H9 (cell line): ENCODE data around the gene RGS6. TPM values are rescaled to one million over a fixed set of nuclear protein-coding genes. Genes with fewer than 3 reads are reported as not detected.

Experiments used
- DNase-seq: peaks from one replicate; pipeline ENCODE4 v3.0.0-alpha.2; 2017
- H2AFZ ChIP-seq: one replicate; pipeline ENCODE4 v1.6.1; 2013; ENCODE audit warnings: mild to moderate bottlenecking, low read length, control low read depth, moderate library complexity
- H2AK5ac ChIP-seq: 2 replicates; pipeline ENCODE4 v1.6.1; 2013; ENCODE audit warnings: low read length, control low read depth, mixed read lengths; ENCODE audit not compliant: insufficient read length
- H2BK120ac ChIP-seq: one replicate; pipeline ENCODE4 v1.6.1; 2013; ENCODE audit warnings: low read depth, mild to moderate bottlenecking, low read length, control low read depth, inconsistent platforms; ENCODE audit not compliant: poor library complexity, severe bottlenecking
- H2BK12ac ChIP-seq: 2 replicates; pipeline ENCODE4 v1.6.1; 2013; ENCODE audit warnings: low read length, control low read depth, mixed read lengths, low read depth; ENCODE audit not compliant: insufficient read length
- H2BK15ac ChIP-seq: 2 replicates; pipeline ENCODE4 v1.6.1; 2013; ENCODE audit warnings: low read depth, low read length, control low read depth
- H2BK20ac ChIP-seq: one replicate; pipeline ENCODE4 v1.6.1; 2013; ENCODE audit warnings: low read depth, mild to moderate bottlenecking, low read length, control low read depth, inconsistent platforms; ENCODE audit not compliant: poor library complexity, severe bottlenecking
- H2BK5ac ChIP-seq: 2 replicates; pipeline ENCODE4 v1.6.1; 2013; ENCODE audit warnings: low read length, control low read depth, mixed read lengths; ENCODE audit not compliant: insufficient read length
- H3K14ac ChIP-seq: 2 replicates; pipeline ENCODE4 v1.6.1; 2013; ENCODE audit warnings: low read length, control low read depth; ENCODE audit not compliant: insufficient read depth
- H3K18ac ChIP-seq: 2 replicates; pipeline ENCODE4 v1.6.1; 2013; ENCODE audit warnings: low read depth, mild to moderate bottlenecking, mixed read lengths, low read length, control low read depth; ENCODE audit not compliant: insufficient read length
- H3K23ac ChIP-seq: 2 replicates; pipeline ENCODE4 v1.6.1; 2013; ENCODE audit warnings: low read length, control low read depth, mixed read lengths, low read depth; ENCODE audit not compliant: insufficient read length
- H3K23me2 ChIP-seq: 2 replicates; pipeline ENCODE4 v1.6.1; 2013; ENCODE audit warnings: low read depth, mild to moderate bottlenecking, mixed read lengths, low read length, control low read depth; ENCODE audit not compliant: insufficient read length, poor library complexity, severe bottlenecking
- H3K27ac ChIP-seq: 2 replicates; pipeline ENCODE4 v1.5.1; 2013; ENCODE audit warnings: low read length, control low read depth, mixed read lengths, low read depth; ENCODE audit not compliant: insufficient read length
- H3K27me3 ChIP-seq: 2 replicates; pipeline ENCODE4 v1.6.1; 2013; ENCODE audit warnings: low read length, control low read depth, inconsistent platforms; ENCODE audit not compliant: insufficient read depth
- H3K4ac ChIP-seq: 2 replicates; pipeline ENCODE4 v1.6.1; 2013; ENCODE audit warnings: low read depth, mild to moderate bottlenecking, control low read depth, inconsistent platforms, low read length, moderate library complexity
- H3K4me1 ChIP-seq: 2 replicates; pipeline ENCODE4 v1.6.1; 2013; ENCODE audit warnings: low read length, control low read depth, inconsistent platforms; ENCODE audit not compliant: insufficient read depth
- H3K4me2 ChIP-seq: 2 replicates; pipeline ENCODE4 v1.6.1; 2013; ENCODE audit warnings: low read length, control low read depth, mixed read lengths; ENCODE audit not compliant: insufficient read length, insufficient read depth
- H3K56ac ChIP-seq: 2 replicates; pipeline ENCODE4 v1.6.1; 2013; ENCODE audit warnings: low read depth, mild to moderate bottlenecking, mixed read lengths, low read length, control low read depth; ENCODE audit not compliant: insufficient read length
- H3K79me1 ChIP-seq: 2 replicates; pipeline ENCODE4 v1.6.1; 2013; ENCODE audit warnings: low read depth, mild to moderate bottlenecking, moderate library complexity, low read length, control low read depth, inconsistent platforms; ENCODE audit not compliant: insufficient read depth, poor library complexity, severe bottlenecking
- H3K79me2 ChIP-seq: 2 replicates; pipeline ENCODE4 v1.6.1; 2013; ENCODE audit warnings: low read length, control low read depth, inconsistent platforms; ENCODE audit not compliant: insufficient read depth
- H3K9ac ChIP-seq: 2 replicates; pipeline ENCODE4 v1.6.1; 2013; ENCODE audit warnings: low read length, control low read depth, mixed read lengths; ENCODE audit not compliant: insufficient read length; ENCODE audit errors: extremely low read depth
- H3K9me3 ChIP-seq: one replicate; pipeline ENCODE4 v1.6.1; 2013; ENCODE audit warnings: low read depth, low read length, inconsistent platforms; ENCODE audit not compliant: control insufficient read depth
- H3T11ph ChIP-seq: one replicate; pipeline ENCODE4 v1.6.1; 2013; ENCODE audit warnings: mild to moderate bottlenecking, low read length, control low read depth, inconsistent platforms
- H4K20me1 ChIP-seq: one replicate; pipeline ENCODE4 v1.6.1; 2013; ENCODE audit not compliant: control insufficient read depth, insufficient read length, insufficient read depth
- H4K5ac ChIP-seq: 2 replicates; pipeline ENCODE4 v1.6.1; 2013; ENCODE audit warnings: low read depth, mild to moderate bottlenecking, mixed read lengths, low read length, control low read depth; ENCODE audit not compliant: insufficient read length
- H4K8ac ChIP-seq: replicated peaks from 2 replicates; pipeline ENCODE4 v1.6.1; 2013; ENCODE audit warnings: low read length, control low read depth, mixed read lengths, low read depth; ENCODE audit not compliant: insufficient read length
- H4K91ac ChIP-seq: 2 replicates; pipeline ENCODE4 v1.6.1; 2013; ENCODE audit warnings: low read depth, mild to moderate bottlenecking, moderate library complexity, mixed read lengths, low read length, control low read depth; ENCODE audit not compliant: insufficient read length
- H3K27ac Mint-ChIP-seq, 3 experiments: 2 replicates in 2 of 3; 3 replicates in 1 of 3; pipeline ENCODE4 v1.8.0; 2020 to 2021; ENCODE audit warnings: mixed read lengths in 3 of 3, mild to moderate bottlenecking in 1 of 3, moderate library complexity in 1 of 3
- H3K27me3 Mint-ChIP-seq: 2 replicates; pipeline ENCODE4 v1.8.0; 2021; ENCODE audit warnings: low read depth, mild to moderate bottlenecking, moderate library complexity, mixed read lengths
- H3K36me3 Mint-ChIP-seq, 3 experiments: 2 replicates in 2 of 3; 3 replicates in 1 of 3; pipeline ENCODE4 v1.8.0; 2020 to 2021; ENCODE audit warnings: low read depth in 3 of 3, mixed read lengths in 3 of 3; ENCODE audit not compliant: insufficient read depth in 1 of 3
- H3K4me1 Mint-ChIP-seq, 2 experiments: 2 replicates each; pipeline ENCODE4 v1.8.0; 2020; ENCODE audit warnings: mixed read lengths in 2 of 2
- H3K4me3 Mint-ChIP-seq, 2 experiments: 2 replicates in 1 of 2; 3 replicates in 1 of 2; pipeline ENCODE4 v1.8.0; 2020 to 2021; ENCODE audit warnings: mild to moderate bottlenecking in 2 of 2, mixed read lengths in 2 of 2, moderate library complexity in 1 of 2
- H3K9me3 Mint-ChIP-seq, 2 experiments: 2 replicates in 1 of 2; 3 replicates in 1 of 2; pipeline ENCODE4 v1.8.0; 2020; ENCODE audit warnings: mild to moderate bottlenecking in 2 of 2, mixed read lengths in 2 of 2, moderate library complexity in 1 of 2
- WGBS: extraction: QIAGEN DNeasy Blood & Tissue Kit; methylation state at CpG from one replicate; pipeline ENCODE4 v1.1.7; 2013; ENCODE audit warnings: missing lambda C conversion rate, low lambda C conversion rate, mixed read lengths; ENCODE audit not compliant: insufficient read length; ENCODE audit errors: extremely low coverage; 5-methylcytosine and 5-hydroxymethylcytosine counted together
- total RNA-seq: library from RNA; stranded (reverse); gene quantifications from 2 replicates; pipeline ENCODE4 v1.2.1, GENCODE V29; 2021
- TF ChIP-seq, protein P1 (sequence below): fragments of 200-600 bp; sonication (generic); conservative IDR thresholded peaks from 3 replicates; pipeline ENCODE4 v1.8.0; 2021; ENCODE audit warnings: antibody characterized with exemption, mild to moderate bottlenecking

The RGS6 gene
- total RNA-seq, 1 experiment from 2014 or later, result 3.0 TPM

DNA sequence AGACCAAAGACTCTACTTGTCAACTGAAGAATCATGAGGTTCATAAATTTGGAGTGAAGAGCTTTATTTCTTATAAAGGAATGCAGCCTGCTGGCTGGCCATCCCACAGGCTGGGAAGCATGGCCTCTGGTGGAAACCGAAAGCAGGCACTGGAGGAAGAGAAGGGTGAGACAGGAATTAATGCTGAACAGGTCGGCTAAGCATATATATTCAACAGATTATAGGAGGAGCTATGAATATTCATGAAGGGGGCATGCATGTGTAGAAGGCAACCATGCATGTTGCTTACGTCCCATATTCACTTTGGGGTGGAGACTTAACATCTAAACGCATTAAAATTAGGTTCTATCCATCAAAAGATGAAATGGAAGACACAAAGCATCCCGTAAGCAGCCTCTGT lies 20.6 kb upstream of the RGS6 start:
- H3K4me3 Mint-ChIP-seq, result no peak overlapping the region
- H3K27ac Mint-ChIP-seq, result no peak overlapping the region
- Histone ChIP-seq H4K8ac (no peak overlapping the region), H2AFZ (no peak overlapping the region), H3K4ac (no peak overlapping the region), H2BK120ac (no peak overlapping the region), H3K23ac (no peak overlapping the region), H4K91ac (no peak overlapping the region), H3K23me2 (no peaks in the 10 kb centered on the region), H4K5ac (no peak overlapping the region), H3T11ph (no peak overlapping the region), H3K4me2 (no peak overlapping the region), H2BK15ac (no peak overlapping the region), H3K9ac (no peak overlapping the region), H3K9me3 (no peaks in the 10 kb centered on the region), H2AK5ac (no peak overlapping the region), H2BK20ac (no peak overlapping the region), H3K27me3 (no peaks in the 10 kb centered on the region), H3K56ac (no peak overlapping the region), H3K4me1 (0 out of 2 replicates have a peak, but pooled peaks cover 2% of the 10 kb centered on the region), H3K18ac (no peak overlapping the region), H3K79me2 (no peaks in the 10 kb centered on the region), H4K20me1 (no peaks in the 10 kb centered on the region), H2BK12ac (no peak overlapping the region), H2BK5ac (no peak overlapping the region), H3K14ac (no peak overlapping the region), H3K27ac (no peak overlapping the region), H3K79me1 (no peaks in the 10 kb centered on the region)
- TF ChIP-seq, protein P1, sequence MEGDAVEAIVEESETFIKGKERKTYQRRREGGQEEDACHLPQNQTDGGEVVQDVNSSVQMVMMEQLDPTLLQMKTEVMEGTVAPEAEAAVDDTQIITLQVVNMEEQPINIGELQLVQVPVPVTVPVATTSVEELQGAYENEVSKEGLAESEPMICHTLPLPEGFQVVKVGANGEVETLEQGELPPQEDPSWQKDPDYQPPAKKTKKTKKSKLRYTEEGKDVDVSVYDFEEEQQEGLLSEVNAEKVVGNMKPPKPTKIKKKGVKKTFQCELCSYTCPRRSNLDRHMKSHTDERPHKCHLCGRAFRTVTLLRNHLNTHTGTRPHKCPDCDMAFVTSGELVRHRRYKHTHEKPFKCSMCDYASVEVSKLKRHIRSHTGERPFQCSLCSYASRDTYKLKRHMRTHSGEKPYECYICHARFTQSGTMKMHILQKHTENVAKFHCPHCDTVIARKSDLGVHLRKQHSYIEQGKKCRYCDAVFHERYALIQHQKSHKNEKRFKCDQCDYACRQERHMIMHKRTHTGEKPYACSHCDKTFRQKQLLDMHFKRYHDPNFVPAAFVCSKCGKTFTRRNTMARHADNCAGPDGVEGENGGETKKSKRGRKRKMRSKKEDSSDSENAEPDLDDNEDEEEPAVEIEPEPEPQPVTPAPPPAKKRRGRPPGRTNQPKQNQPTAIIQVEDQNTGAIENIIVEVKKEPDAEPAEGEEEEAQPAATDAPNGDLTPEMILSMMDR, result no peak
- H3K27me3 Mint-ChIP-seq, result no peaks in the 10 kb centered on the region
- H3K9me3 Mint-ChIP-seq, result no peaks in the 10 kb centered on the region
- no peak for DNase-seq
- H3K4me1 Mint-ChIP-seq, result peaks cover 0 to 4% of the 10 kb centered on the region in 2 experiments; a peak in 3 of 4 replicates
- H3K36me3 Mint-ChIP-seq, result no peaks in the 10 kb centered on the region; a peak in 1 of 7 replicates
- WGBS, result no CpG with 5 or more reads among the region's 5 CpGs
